Mesenchymal stem cell (in vitro differentiated cells and primary cell): ENCODE measurements around the gene TBX10.

Experiments used
- DNase-seq: peaks from one replicate; pipeline ENCODE4 v3.0.0-alpha.2; 2013
- H2AFZ ChIP-seq: one replicate; pipeline ENCODE4 v1.6.1; 2013; ENCODE audit warnings: low read depth, mild to moderate bottlenecking, control low read depth, inconsistent platforms, low read length, moderate library complexity
- H2AK5ac ChIP-seq: 2 replicates; pipeline ENCODE4 v1.6.1; 2013; ENCODE audit warnings: low read length, moderate library complexity, mild to moderate bottlenecking, inconsistent platforms; ENCODE audit not compliant: severe bottlenecking
- H2BK120ac ChIP-seq: one replicate; pipeline ENCODE4 v1.6.1; 2013; ENCODE audit warnings: low read depth, mild to moderate bottlenecking, inconsistent platforms, low read length, moderate library complexity
- H2BK12ac ChIP-seq, 2 experiments: one replicate each; pipeline ENCODE4 v1.6.1; 2013; ENCODE audit warnings: inconsistent platforms in 2 of 2, low read length in 2 of 2, mild to moderate bottlenecking in 2 of 2, moderate library complexity in 2 of 2, control low read depth in 1 of 2
- H2BK15ac ChIP-seq: one replicate; pipeline ENCODE4 v1.6.1; 2013; ENCODE audit warnings: mild to moderate bottlenecking, low read depth, inconsistent platforms; ENCODE audit not compliant: poor library complexity, severe bottlenecking
- H2BK5ac ChIP-seq: 2 replicates; pipeline ENCODE4 v1.6.1; 2013; ENCODE audit warnings: low read depth, mild to moderate bottlenecking, low read length, control low read depth, inconsistent platforms; ENCODE audit not compliant: poor library complexity, severe bottlenecking
- H3K14ac ChIP-seq, 2 experiments: one replicate each; pipeline ENCODE4 v1.6.1; 2013; ENCODE audit warnings: inconsistent platforms in 2 of 2, low read length in 2 of 2, control low read depth in 1 of 2, mild to moderate bottlenecking in 1 of 2, moderate library complexity in 1 of 2
- H3K18ac ChIP-seq, 2 experiments: one replicate each; pipeline ENCODE4 v1.6.1; 2013; ENCODE audit warnings: inconsistent platforms in 2 of 2, low read length in 2 of 2, control low read depth in 1 of 2, low read depth in 1 of 2, mild to moderate bottlenecking in 1 of 2
- H3K23ac ChIP-seq, 2 experiments: one replicate each; pipeline ENCODE4 v1.6.1; 2013; ENCODE audit warnings: inconsistent platforms in 2 of 2, low read length in 2 of 2, mild to moderate bottlenecking in 2 of 2, moderate library complexity in 2 of 2, control low read depth in 1 of 2
- H3K27ac ChIP-seq: 2 replicates; pipeline ENCODE4 v1.5.1; 2013; ENCODE audit warnings: mild to moderate bottlenecking, moderate library complexity, low read length, control low read depth, inconsistent platforms; ENCODE audit not compliant: poor library complexity, severe bottlenecking
- H3K27me3 ChIP-seq, 2 experiments: 2 replicates each; pipeline versions ENCODE4 v1.6.1 to v1.7.0; 2013; ENCODE audit warnings: low read length in 2 of 2, mild to moderate bottlenecking in 2 of 2, moderate library complexity in 2 of 2, control low read depth in 1 of 2, inconsistent platforms in 1 of 2; ENCODE audit not compliant: control insufficient read depth in 1 of 2, insufficient read depth in 1 of 2
- H3K36me3 ChIP-seq, 2 experiments: 2 replicates each; pipeline versions ENCODE4 v1.6.1 to v1.7.0; 2013; ENCODE audit warnings: low read length in 2 of 2, control low read depth in 1 of 2, inconsistent platforms in 1 of 2, low read depth in 1 of 2, mild to moderate bottlenecking in 1 of 2; ENCODE audit not compliant: insufficient read depth in 2 of 2, control insufficient read depth in 1 of 2
- H3K4ac ChIP-seq, 2 experiments: one replicate each; pipeline ENCODE4 v1.6.1; 2013; ENCODE audit warnings: inconsistent platforms in 2 of 2, low read length in 2 of 2, mild to moderate bottlenecking in 2 of 2, moderate library complexity in 2 of 2, control low read depth in 1 of 2, low read depth in 1 of 2
- H3K4me1 ChIP-seq: 2 replicates; pipeline ENCODE4 v1.6.1; 2013; ENCODE audit warnings: low read depth, low read length, control low read depth; ENCODE audit not compliant: control insufficient read depth, insufficient read depth
- H3K4me2 ChIP-seq: 2 replicates; pipeline ENCODE4 v1.6.1; 2013; ENCODE audit warnings: low read length, mild to moderate bottlenecking, inconsistent platforms; ENCODE audit not compliant: poor library complexity, severe bottlenecking
- H3K4me3 ChIP-seq, 2 experiments: 2 replicates each; pipeline versions ENCODE4 v1.5.1 to v1.7.0; 2013; ENCODE audit warnings: low read length in 2 of 2, mild to moderate bottlenecking in 2 of 2, control low read depth in 1 of 2, low read depth in 1 of 2; ENCODE audit not compliant: insufficient read depth in 1 of 2
- H3K79me1 ChIP-seq: replicated peaks from 2 replicates; pipeline ENCODE4 v1.6.1; 2013; ENCODE audit warnings: mild to moderate bottlenecking, control low read depth, low read length, inconsistent platforms; ENCODE audit not compliant: poor library complexity, severe bottlenecking
- H3K9ac ChIP-seq: 2 replicates; pipeline ENCODE4 v1.7.0; 2013; ENCODE audit warnings: mild to moderate bottlenecking, low read length, moderate library complexity
- H3K9me3 ChIP-seq: 2 replicates; pipeline ENCODE4 v1.7.0; 2013; ENCODE audit warnings: mild to moderate bottlenecking, low read length; ENCODE audit not compliant: control insufficient read depth
- H4K8ac ChIP-seq: one replicate; pipeline ENCODE4 v1.6.1; 2013; ENCODE audit warnings: inconsistent platforms, mild to moderate bottlenecking, low read length, moderate library complexity
- H4K91ac ChIP-seq: one replicate; pipeline ENCODE4 v1.6.1; 2013; ENCODE audit warnings: mild to moderate bottlenecking, low read length, inconsistent platforms
- WGBS: methylation state at CpG from one replicate; pipeline ENCODE4 v1.1.7; 2013; ENCODE audit warnings: mixed read lengths; 5-methylcytosine and 5-hydroxymethylcytosine counted together

The TBX10 gene

DNA sequence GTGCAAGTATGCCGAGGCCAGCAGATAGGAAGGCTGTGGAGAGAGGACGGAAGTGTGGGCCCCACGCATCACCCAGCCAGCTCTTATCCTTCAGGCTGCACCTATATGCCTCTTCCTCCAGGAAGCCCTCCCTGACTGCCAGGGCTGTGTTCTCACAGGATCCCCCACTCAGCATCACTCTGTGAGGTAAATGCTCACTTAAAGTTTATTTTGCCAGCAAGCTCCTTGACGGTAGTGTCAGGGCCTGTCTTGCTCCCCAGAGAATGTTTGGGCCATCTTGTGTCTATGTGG, 4.4 kb downstream of the TBX10 start:
- no peak overlapping the region for H3K9ac ChIP-seq
- DNase-seq = no peak

DNA sequence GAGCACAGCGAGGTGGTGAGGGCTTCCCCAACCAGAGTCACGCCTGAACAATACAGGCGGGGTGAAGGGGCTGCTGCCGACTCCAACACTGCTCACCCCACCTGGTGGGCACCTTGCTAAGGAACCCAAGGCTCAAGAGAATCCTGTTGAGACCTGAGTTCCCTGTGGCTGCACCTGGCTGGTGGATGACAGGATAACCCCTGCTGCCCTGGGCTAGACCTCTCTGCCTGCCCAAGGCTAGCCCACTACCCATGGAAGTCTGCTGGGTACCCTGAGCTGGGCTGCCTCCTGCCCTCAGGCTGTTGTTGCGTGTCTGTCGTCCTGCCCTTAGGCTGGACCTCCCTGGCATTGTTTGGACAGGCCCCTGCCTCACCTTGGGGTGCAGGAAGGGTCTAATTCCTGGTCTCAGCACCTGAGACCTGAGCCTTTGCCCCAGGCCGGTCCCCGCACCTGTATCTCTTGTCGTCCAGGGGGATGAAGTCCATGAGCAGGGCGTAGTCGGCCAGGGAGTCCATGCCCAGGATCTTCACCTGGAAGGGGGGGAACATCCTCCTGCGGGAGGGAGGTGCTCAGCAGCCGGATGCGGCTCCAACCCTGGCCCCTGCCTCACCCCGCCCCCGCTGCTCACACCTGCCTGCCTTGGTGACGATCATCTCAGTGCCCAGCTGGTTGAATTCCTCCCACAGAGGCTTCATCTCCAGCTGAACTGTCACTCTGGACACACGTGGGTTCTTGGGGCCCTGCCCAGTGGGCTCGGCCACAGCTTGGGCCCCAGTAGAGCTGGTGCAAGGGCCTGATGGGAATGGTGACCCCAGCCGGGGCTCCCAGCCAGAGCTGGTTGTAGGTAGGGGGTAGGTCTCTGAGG, 5.0 kb downstream of the TBX10 start:
- H3K23ac ChIP-seq = no peak overlapping the region
- H3K27me3 ChIP-seq = peaks cover 10 to 34% of the 10 kb centered on the region in 2 experiments
- H2BK12ac ChIP-seq = no peak overlapping the region
- H2BK15ac ChIP-seq = no peak overlapping the region
- no peak overlapping the region for H2BK120ac ChIP-seq
- no peak overlapping the region for H3K18ac ChIP-seq
- no peak overlapping the region for H3K4me3 ChIP-seq
- no peak overlapping the region for H3K9ac ChIP-seq
- H4K8ac ChIP-seq = no peak overlapping the region
- H3K4me1 ChIP-seq = peaks cover 9% of the 10 kb centered on the region
- H2BK5ac ChIP-seq = no peak overlapping the region
- H2AK5ac ChIP-seq = no peak overlapping the region
- no peak overlapping the region for H4K91ac ChIP-seq
- H3K9me3 ChIP-seq = no peaks in the 10 kb centered on the region
- no peaks in the 10 kb centered on the region for H3K36me3 ChIP-seq
- no peak overlapping the region for H3K4me2 ChIP-seq
- DNase-seq = no peak
- no peak overlapping the region for H3K4ac ChIP-seq
- WGBS = 84% methylated on average over 20 of the region's 20 CpGs
- no peak overlapping the region for H2AFZ ChIP-seq
- no peak overlapping the region for H3K14ac ChIP-seq
- H3K79me1 ChIP-seq = no peaks in the 10 kb centered on the region
- no peak overlapping the region for H3K27ac ChIP-seq

More for the DNA sequence above, 4.4 kb downstream of the TBX10 start:
- Histone ChIP-seq H2BK12ac (no peak overlapping the region), H3K27me3 (peaks cover 12 to 40% of the 10 kb centered on the region in 2 experiments), H3K23ac (no peak overlapping the region), H4K8ac (no peak overlapping the region), H2BK15ac (no peak overlapping the region), H3K4ac (no peak overlapping the region), H3K18ac (no peak overlapping the region), H4K91ac (no peak overlapping the region), H2AK5ac (no peak overlapping the region), H2BK5ac (no peak overlapping the region), H3K4me2 (no peak overlapping the region), H3K79me1 (no peaks in the 10 kb centered on the region), H3K14ac (no peak overlapping the region), H3K27ac (no peak overlapping the region), H3K36me3 (no peaks in the 10 kb centered on the region), H3K9me3 (no peaks in the 10 kb centered on the region), H2AFZ (no peak overlapping the region), H2BK120ac (no peak overlapping the region), H3K4me3 (no peak overlapping the region), H3K4me1 (peaks cover 9% of the 10 kb centered on the region)
- WGBS = 93% methylated on average over 4 of the region's 4 CpGs

GRCh38 chr11:67633758-67634365, 5.7 kb downstream of the TBX10 start:
- 90% methylated on average over 20 of the region's 22 CpGs for WGBS
- no peak overlapping the region for H3K4me2 ChIP-seq
- no peaks in the 10 kb centered on the region for H3K79me1 ChIP-seq
- no peak overlapping the region for H3K27ac ChIP-seq
- H2AK5ac ChIP-seq = no peak overlapping the region
- no peak overlapping the region for H2BK5ac ChIP-seq
- H3K9me3 ChIP-seq = no peaks in the 10 kb centered on the region
- no peak overlapping the region for H3K18ac ChIP-seq
- H3K23ac ChIP-seq = no peak overlapping the region
- no peak overlapping the region for H2BK120ac ChIP-seq
- no peaks in the 10 kb centered on the region for H3K36me3 ChIP-seq
- H3K27me3 ChIP-seq = peaks cover 8 to 27% of the 10 kb centered on the region in 2 experiments
- no peak overlapping the region for H3K9ac ChIP-seq
- no peak overlapping the region for H2AFZ ChIP-seq
- no peak overlapping the region for H2BK12ac ChIP-seq
- no peak overlapping the region for H4K91ac ChIP-seq
- H3K4me1 ChIP-seq = peaks cover 15% of the 10 kb centered on the region
- no peak overlapping the region for H4K8ac ChIP-seq
- H3K4ac ChIP-seq = no peak overlapping the region
- no peak overlapping the region for H2BK15ac ChIP-seq
- DNase-seq = no peak
- no peak overlapping the region for H3K4me3 ChIP-seq
- no peak overlapping the region for H3K14ac ChIP-seq

DNA sequence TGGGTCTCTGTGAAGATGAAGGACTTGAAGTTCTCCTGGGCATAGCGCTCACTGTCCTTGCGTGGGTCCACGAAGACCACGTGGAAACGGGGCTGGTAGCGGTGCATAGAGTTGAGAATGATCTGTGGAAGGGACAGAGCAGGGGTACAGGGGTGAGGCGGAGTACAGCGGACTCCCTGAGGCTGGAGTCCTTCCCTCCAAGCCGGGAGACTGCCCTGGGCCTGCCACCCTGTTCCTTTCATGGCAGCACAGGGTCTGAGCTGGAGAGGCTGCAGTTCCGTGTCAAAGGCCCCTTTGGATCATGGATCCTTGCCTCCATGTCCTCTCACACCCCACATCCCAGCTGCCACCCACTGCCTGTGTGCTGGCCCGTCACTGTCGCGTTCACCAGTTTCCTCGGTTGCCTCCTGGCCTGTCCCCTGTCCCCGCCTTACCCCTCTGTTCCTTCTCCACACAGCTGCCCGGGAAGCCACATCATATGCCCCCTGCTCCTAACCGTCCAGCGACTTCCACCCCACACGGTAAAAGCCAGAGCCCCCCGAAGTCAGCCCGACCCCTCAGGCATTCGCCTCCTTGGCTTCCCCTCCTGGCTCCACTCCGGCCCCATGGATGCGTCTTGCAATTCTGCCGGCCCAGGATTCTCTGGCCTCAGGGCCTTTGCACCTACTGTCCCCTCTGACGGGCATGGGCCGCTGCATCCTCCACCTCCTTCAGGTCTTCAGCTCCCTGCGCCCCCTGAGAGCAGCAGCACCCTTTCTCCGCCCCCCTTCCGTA, 6.4 kb downstream of the TBX10 start:
- H2BK120ac ChIP-seq = no peak overlapping the region
- H3K27me3 ChIP-seq = peaks cover 5 to 23% of the 10 kb centered on the region in 2 experiments
- H3K9me3 ChIP-seq = no peaks in the 10 kb centered on the region
- no peak for DNase-seq
- H2BK5ac ChIP-seq = no peak overlapping the region
- H3K9ac ChIP-seq = no peak overlapping the region
- H2BK12ac ChIP-seq = no peak overlapping the region
- WGBS = 86% methylated on average over 30 of the region's 30 CpGs
- H2BK15ac ChIP-seq = no peak overlapping the region
- H2AFZ ChIP-seq = no peak overlapping the region
- no peak overlapping the region for H3K18ac ChIP-seq
- H3K14ac ChIP-seq = no peak overlapping the region
- H3K36me3 ChIP-seq = peaks cover 0 to 3% of the 10 kb centered on the region in 2 experiments
- no peak overlapping the region for H4K91ac ChIP-seq
- no peak overlapping the region for H3K23ac ChIP-seq
- H3K79me1 ChIP-seq = no peaks in the 10 kb centered on the region
- H2AK5ac ChIP-seq = no peak overlapping the region
- H3K4ac ChIP-seq = no peak overlapping the region
- no peak overlapping the region for H3K27ac ChIP-seq
- no peak overlapping the region for H4K8ac ChIP-seq
- peaks cover 21% of the 10 kb centered on the region for H3K4me1 ChIP-seq
- no peak overlapping the region for H3K4me2 ChIP-seq
- H3K4me3 ChIP-seq = no peak overlapping the region
